NT2/D1 (cell line): ENCODE measurements around the gene ALPK3.

Experiments used
- SUZ12 ChIP-seq: IDR thresholded peaks from 2 replicates; pipeline ENCODE4 v1.6.1; 2011; ENCODE audit not compliant: insufficient read length, insufficient read depth; ENCODE audit errors: extremely low read depth
- YY1 ChIP-seq: IDR thresholded peaks from 2 replicates; pipeline ENCODE4 v1.6.1; 2011; ENCODE audit not compliant: insufficient read length, insufficient read depth

DNA sequence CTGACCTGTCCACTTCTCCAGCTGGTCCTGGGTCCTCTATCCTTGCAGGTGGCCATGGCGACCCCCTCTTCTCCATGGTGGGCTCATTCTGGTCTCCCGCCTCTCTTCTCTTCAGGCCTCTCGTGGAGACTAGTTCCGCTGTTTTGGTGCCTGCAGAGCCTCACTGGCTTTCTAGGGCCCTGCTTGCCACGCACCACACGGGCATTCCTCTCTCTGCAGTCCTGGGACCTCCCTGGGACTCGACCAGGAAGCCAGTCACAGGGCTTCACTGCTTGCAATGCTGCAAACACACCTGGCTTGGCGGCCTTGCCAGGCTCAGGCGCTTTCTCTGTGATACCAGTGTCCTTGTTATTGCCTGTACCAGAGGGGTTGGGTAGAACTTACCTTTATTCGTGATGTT, 76.5 kb downstream of the ALPK3 start:
- TF ChIP-seq SUZ12 = no peak
- TF ChIP-seq YY1 = no peak
